ENCODE data around the gene GRIA1.

GRCh38 chr5:153696256-153696655 is 205.8 kb downstream of the GRIA1 start:
- TF ChIP-seq JUNB (IDR thresholded peaks at IDR 0.05) (no peak), CTCF (IDR thresholded peaks at IDR 0.05 in 2 of 3, conservative IDR thresholded peaks at IDR 0.05 in 1 of 3; ENCODE audit: control insufficient read depth in 2 of 3, extremely low read depth in 1 of 3, insufficient read depth in 1 of 3, low read depth in 3 of 3, low read length in 3 of 3) (no peak), FOXK2 (IDR thresholded peaks at IDR 0.05) (no peak), FOXM1 (IDR thresholded peaks at IDR 0.05; ENCODE audit: low read depth, low read length) (no peak), RCOR1 (conservative IDR thresholded peaks at IDR 0.05; ENCODE audit: low read depth, low read length) (no peak), PRDM15 (CRISPR knock-in tag; IDR thresholded peaks at IDR 0.05) (no peak), POLR2AphosphoS5 (IDR thresholded peaks at IDR 0.05; ENCODE audit: low read length) (no peak), CREM (IDR thresholded peaks at IDR 0.05; ENCODE audit: low read depth) (no peak), PAX5 (IDR thresholded peaks at IDR 0.05; ENCODE audit: borderline replicate concordance, low read depth, low read length) (no peak)

Data from GM12878 (cell line).